DMS 273 treated with DMSO at 0.1 percent for 48 hours (cell line): ENCODE measurements around the gene SEZ6L.

Experiments used
- DNase-seq: peaks from one replicate; lab custom pipeline; 2025; lab: John Stamatoyannopoulos, UW

The SEZ6L gene

DNA sequence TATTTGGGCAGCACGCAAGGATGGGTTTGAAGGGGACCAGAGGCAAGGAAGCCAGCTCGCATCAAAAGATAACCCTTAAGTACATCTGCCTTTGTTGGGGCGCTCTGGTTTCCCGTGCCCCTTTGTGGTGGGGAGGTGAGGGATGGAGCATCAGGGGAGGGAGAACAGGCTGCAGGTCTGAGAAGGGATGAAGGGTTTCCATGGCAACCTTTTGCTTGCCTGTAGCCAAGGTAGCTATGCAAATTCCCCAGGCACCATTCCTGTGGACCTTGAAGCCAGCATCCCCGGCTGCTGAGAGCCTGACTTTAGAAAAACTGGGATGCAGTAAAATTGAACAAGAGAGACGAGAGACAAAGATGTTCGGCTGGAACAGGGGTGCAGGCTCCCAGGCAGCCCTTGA is 75.7 kb downstream of the SEZ6L start:
- no peak for DNase-seq

DNA sequence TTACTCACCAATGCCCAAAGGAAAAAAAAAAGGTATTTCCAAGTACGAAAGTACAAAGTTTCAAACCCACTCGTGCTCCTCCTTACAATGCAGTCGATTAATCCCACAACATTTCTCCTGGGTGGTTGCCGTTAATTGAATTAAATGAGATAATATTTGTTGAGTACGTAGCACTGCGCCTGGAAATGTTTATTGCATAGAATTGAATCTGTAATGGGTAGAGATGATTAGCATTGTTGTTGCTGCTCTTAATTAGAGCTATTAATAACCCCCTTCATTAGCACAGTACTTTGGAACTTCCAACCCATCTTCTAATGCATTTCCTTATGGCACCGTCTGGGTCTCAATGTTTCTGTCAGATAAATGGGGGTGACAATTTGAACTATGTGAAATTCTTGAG is 77.3 kb downstream of the SEZ6L start:
- no peak for DNase-seq

DNA sequence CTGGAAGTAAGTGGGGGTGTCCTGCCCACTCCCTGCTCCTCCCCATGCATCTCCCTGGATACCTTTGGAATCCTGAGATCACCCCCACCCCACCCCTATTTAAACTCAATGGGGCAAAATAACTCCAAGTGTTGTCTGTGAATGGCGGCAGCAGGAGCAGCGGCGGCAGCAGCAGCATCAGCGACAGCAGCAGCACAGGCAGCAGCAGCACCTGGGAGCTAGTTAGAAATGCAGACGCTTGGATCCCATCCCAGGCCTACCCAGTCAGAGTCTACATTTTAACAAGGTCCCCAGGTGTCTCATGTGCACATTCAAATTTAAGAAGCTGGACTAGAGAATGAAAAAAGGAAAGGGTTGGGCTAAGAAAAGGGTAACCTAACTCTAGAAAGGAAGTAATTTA is 82.6 kb downstream of the SEZ6L start:
- DNase-seq: no peak

DNA sequence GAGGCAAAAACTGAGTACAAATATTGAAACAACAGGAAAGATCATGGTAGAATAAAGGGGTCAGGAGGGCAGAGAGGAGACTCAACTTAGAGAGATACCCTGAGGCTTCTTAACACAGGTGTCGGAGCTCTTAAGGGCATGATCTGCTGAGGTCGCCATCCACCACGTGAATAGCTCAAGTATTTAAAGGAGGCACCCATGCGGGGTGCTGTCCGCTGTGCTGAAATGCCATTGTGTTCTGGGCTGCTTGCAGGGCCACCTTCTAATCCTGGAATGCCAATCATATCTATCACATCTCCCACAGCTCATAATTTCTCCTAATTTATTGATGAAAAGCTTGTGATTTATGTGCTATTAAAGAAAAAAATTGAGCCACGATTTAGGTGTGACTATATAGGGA is 90.2 kb downstream of the SEZ6L start:
- DNase-seq: no peak

DNA sequence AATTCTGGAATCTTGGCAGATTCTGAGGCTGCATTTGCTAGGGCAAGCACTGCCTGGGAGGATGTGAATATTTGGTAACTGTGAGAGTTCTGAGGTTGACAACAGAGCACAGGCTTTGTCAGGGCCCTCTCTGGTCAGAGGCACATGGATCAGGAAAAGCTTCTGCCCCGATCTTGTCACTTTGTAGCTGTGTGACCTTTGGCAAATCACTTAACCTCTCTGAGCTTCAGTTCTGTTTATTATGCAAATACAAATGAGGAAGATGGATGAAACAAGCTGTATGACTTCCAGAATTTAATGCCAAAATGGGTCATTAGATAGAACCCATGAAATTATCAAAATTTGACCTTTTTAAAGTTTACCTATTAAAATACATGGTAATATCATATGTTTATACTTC is 94.9 kb downstream of the SEZ6L start:
- DNase-seq: no peak

DNA sequence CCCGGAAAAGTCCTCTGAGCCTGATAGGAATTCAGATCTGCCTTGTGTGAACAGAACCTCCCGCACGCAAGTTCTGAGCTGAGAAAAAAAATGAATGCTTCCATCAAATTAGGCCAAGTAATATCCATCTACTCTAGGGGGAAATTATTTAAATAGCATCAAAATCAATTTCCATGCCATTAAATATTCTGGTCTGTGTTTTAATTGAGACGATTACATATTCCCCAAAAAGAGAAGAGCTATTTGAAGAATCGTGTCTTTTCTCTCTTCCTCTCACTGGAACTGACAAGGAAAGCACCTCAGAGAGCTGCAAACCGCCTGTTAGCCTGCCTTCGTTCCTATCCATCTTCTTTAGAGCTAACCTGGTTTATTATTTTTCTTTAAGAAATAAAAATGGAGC is 96.0 kb downstream of the SEZ6L start:
- no peak for DNase-seq

DNA sequence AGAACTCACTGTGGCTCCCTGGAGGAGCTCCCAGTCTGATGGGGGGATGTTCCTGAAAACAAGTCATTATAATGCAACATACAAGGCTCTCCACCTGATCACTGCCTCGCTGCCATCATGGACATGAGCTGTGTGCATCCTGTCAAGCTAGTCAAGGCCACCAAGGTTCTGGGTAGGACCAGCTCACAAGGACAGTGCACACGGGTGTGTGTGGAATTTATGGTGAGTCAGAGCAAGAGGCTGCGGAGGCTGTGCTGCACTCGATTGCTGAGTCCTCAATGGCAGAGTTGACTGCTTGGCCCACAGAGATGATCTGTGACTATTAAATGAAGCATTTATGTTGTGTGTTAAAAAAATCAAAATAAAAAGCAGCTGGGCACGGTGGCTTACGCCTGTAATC is 96.6 kb downstream of the SEZ6L start:
- DNase-seq: no peak

DNA sequence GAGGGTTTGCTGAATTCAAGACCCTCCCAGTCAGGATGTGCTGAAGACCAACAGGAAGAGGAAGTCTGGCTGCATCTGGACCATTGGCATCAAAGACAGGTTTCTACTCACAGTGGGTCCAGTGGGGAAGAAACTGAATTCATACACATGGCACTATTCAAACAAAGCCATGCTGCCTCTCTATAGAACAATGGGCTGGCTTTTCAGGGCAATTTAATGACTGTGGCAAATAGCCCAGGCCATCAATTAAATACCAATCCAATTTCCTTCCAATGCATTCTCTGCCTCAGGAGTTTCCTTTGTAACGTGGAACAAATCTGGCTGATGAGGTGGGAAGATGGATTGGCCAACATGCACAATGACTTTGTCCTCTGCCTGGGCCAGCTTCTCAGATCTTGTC is 98.6 kb downstream of the SEZ6L start:
- DNase-seq: no peak

DNA sequence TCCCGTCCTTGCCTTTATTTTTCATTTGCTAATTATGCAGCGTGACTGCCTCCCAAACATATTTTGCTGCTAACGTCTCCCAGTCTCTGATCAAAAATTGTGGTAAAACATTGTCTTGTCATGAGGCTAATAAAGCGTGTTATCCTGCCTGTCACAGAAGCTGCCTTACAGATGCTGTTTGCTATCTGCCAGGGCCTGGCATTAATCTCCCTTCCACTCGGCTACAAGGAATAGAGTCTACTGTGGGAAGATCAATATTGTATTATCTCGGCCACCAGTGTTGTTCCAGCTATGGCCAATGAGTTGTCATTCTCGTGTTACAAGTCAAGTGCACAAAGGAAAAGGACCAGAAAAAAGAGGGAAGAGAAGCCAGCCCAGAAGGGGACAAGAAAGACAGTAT is 100.3 kb downstream of the SEZ6L start:
- DNase-seq: no peak

DNA sequence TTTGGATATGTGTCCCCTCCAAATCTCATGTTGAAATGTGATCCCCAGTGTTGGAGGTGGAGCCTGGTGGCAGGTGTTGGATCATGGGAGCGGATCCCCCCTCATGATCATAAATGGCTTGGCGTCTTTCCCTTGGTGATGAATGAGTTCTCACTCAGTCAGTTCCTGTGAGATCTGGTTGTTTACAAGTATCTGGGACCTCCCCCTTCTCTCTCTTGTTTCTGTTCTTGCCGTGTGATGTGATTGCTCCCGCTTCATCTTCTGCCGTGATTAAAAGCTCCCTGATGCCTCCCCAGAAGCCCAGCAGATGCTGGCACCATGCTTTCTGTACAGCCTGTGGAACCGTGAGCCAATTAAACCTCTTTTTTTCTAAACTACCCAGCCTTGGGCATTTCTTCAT is 102.2 kb downstream of the SEZ6L start:
- no peak for DNase-seq

DNA sequence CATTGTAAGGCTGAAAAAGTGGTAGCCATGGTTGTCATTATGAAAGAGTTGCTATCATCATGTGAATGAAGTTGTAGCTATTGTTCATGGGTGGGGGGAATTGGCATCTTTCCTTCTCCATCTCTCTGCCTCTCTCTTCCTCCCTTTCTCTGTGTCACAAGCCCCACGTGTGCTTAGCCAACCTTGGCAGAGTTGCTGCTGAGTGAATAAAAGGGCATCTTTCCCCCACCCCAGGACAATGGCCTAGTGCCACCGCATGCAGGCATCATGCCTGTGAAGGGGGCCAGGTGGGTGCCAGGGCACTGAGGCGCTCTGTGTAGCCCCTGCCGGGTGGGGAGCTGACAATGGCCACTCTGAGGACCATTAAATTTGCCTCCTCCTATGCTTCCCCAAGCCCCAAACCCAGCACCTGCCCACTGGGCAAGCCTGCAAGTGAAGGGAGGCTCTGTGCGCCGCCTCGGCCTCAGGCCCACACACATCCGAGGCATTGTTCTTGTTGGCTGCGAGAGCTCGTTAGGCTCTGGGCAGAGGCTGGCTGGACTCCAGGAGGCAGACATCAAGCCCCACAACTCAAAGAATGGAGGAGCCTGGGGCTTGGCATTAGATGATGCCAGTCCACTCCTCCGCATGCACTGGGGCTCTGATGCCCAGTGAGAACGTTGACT is 103.9 kb downstream of the SEZ6L start:
- DNase-seq: no peak

DNA sequence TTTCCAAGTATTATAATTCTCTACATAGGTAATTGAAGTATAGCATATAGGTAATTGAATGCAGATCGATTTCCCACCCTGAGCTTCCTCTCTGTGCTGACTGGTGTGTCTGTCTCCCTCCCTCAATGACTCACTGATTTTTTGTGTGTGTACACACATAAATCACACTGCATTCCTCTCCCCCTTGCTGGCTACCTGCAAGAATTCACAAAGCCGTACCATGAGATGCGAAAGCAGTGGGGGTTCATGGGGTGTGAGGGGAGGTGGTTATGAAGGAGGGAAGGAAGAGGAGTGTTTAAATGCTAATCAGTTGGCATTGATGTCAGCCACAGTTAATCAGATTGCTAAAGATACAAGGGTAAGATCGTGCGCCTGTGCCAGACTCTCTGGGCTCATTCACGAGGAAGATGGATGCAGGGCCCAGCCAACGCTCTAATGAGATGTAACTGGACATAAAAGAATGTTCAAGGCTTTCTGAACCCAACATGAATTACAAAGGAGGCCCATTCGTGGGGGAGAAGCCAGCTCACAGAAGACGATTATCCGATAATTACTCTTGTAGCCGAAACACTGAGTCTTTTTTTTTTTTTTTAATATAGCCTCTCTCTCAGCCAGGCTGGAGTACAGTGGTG is 107.4 kb downstream of the SEZ6L start:
- DNase-seq: no peak

DNA sequence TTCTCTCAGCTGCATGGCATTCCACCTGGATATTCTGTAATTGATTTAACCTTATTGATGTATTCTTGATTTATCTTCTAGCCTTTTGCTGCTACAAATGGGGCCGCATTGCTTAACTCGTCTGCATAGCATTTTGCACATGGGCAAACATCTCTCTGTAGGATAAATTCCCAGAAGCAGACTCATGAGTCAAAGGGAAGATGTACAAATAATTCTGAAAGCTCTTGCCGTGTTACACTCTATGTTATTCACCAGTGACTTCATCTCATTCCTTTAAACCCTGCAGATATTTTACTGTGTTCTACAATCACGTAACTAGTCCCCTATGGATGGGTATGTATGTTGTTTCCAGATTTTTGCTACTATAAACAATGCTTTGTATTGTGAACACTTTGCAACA is 112.7 kb downstream of the SEZ6L start:
- DNase-seq: no peak

DNA sequence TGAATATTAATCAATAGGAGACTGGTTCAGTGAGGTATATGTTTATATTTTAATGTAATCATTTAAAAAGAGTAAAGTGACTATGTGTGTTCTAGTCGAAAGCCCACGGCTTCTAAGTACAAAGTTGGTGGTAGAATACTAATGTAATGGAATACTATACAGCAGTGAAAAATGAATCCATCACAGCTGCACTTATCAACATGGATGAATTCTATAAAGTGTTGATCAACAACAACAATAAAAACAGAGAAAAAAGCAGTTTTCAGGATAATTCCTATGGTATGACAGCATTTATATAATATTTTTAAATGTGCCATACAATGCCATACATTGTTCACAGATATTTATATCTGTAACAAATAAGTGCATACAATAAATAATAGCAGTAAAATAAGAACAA is 114.1 kb downstream of the SEZ6L start:
- DNase-seq: no peak

DNA sequence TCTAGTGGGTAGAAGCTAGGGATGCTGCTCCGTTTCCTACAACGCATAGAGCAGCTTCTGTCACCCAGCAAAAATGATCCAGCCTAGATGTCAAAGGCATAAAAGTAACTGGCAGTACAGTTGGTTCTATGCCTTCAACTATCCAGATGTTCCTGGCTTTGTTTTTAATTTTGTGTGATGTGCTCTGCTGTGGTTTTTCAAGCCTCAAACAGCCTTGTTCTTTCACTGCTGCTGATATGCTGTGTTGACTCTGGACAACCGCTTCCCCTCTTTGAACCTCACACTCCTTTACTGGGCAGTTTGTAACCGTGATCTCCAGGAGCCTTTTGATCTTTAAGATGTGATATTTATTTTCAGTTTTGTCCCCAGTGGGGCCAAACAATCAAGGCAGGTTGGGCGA is 116.4 kb downstream of the SEZ6L start:
- DNase-seq: no peak

DNA sequence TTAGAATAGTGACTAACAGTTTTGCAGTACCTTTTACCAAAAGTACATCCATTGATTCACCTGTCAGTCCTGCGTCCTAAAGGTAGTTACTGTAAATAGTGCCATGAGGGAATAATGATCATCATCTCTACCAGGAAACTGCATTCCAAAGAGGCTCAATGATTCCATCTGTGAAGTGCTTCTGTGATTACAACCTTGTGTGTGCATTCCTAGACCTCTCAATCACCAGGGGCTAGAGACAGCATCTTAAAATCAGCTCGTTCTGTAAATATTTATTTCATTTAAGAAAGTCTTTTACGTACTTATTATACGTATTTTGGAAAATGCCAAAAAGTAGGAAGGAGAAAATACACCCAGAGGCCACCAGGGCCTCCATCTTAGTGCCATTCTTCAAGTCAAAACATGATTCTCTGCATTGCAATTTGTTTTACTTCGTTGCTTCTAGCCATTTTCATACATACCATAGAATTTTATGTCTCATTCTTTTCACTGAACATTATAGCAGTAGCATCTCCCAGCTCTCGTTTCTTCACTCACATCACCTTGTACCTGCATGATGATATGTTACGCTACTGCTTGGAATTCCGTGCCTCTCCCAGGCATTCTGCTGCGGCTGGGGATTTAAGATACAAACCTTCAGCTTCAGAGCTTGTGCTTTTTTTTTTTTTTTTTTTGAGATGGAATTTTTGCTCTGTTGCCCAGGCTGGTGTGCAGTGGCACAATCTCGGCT is 117.0 kb downstream of the SEZ6L start:
- no peak for DNase-seq

DNA sequence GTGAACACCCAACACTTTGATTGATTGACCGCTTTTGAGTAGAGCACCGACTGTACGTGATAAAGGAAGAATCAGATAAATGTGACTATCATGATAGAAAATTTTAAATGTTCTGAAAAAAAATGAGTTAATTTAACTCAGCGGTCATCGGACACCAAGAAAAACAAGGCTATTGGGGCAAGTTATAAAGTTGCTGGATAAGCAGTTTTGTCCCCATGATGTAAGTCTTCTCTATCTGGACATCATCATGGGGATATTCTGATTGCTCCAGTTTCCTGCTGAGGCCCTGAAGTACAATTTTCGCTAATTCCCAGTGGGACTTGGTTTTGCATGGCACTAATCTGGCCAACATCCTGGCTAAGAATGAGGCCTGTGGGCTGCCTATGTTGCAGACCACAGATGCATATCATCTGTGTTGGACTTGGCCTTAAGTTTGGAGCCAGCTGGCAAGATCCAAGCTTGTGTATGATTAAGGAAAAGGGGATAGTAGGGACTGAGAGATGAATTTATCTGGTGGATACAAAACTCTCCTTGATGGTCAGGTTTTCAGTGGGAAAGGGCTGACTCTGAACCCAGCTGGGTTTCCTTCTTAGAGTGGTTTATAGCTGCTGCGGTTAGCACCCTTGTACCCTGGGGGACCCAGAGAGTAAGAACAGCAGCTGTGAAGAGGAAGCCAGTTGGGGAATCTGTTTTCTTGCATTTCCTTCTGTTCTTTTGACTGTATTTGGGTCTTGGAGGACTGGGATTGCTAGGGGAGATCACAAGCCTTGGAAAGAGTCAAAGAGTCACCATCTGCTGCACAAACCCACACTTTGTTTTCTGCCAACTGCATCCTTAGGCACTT is 118.3 kb downstream of the SEZ6L start:
- DNase-seq: no peak

DNA sequence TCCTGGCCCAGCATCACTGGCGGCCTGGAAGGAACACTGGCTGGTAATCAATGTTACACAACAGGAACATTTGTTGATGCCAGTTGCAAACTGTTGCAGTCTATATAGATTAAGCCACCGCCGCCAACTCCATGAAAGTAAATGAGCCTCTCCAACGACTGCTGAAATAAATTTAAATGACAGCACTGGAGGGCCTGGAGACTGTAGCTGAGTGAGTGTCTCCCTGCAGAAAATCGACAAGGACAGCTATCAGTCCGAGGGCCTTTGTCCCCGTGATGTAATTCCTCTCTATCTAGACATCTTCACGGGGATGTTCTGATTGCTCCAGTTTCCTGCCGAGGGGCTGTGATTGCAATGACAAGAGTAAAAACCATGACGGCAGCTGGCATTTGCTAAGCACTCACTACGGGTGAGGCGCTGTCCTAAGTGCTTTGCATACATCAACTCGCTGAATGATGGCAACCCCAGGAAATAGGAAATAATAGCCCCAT is 120.4 kb downstream of the SEZ6L start:
- DNase-seq: no peak

DNA sequence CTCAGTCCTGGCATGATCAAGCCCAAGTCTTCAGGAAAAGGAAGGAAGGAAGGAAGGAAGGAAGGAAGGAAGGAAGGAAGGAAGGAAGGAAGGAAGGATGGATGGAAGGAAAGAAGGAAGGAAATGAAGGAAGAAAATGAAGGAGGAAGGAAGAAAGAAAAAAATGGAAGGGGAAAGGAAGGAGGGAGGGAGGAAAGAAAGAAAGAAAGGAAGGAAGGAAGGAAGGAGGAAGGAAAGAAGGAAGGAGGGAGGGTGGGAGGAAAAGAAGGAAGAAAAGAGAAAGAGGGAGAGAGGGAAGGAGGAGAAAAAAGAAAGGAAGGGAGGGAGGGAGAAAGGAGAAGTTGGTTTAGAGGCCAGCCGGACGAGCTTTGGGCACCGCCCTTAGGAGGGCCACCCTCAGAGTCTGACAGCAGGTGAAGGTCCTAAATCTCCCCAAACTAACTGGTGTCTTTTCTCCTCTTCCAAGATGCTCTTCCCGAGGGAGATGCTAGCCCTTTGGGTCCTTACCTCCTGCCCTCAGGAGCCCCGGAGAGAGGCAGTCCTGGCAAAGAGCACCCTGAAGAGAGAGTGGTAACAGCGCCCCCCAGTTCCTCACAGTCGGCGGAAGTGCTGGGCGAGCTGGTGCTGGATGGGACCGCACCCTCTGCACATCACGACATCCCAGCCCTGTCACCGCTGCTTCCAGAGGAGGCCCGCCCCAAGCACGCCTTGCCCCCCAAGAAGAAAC is 122.8 kb downstream of the SEZ6L start:
- no peak for DNase-seq

DNA sequence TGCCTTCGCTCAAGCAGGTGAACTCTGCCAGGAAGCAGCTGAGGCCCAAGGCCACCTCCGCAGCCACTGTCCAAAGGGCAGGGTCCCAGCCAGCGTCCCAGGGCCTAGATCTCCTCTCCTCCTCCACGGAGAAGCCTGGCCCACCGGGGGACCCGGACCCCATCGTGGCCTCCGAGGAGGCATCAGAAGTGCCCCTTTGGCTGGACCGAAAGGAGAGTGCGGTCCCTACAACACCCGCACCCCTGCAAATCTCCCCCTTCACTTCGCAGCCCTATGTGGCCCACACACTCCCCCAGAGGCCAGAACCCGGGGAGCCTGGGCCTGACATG is 123.4 kb downstream of the SEZ6L start:
- no peak for DNase-seq

DNA sequence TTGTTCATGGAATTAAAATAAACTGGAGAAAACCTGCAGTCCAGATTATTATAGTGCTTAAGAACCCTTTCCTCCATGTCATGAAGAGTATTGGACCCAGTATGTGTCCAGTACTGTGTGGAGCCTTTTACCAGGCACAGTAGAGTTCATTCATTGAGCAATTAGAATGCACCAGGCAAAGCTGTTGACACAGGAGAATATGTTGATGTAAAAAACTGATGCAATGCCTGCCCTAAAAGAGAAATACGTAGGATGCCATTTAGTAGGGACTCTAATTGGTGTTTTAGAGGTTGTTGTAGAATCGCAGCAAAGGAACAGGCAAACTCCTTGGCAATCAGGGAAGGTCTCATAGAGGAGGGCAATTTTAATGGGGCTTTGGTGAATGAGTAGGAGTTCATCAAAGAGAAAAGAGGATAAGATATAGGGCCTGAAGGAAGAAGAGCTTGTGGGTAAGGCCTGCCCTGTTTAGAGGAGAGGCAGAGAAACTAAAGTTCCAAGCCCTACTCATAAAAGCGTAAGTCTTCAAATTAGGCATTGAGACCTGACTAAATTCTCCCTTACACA is 126.4 kb downstream of the SEZ6L start:
- DNase-seq: no peak
